SK-N-MC (cell line): ENCODE results near the gene TSPAN5.

Experiments
- EZH2 ChIP-seq: fragments of 200-600 bp; sonication (generic); IDR thresholded peaks from one replicate; pipeline ENCODE4 v1.6.1; 2017; ENCODE audit warnings: antibody characterized with exemption
- FOXP2 ChIP-seq: optimal IDR thresholded peaks from 2 replicates; pipeline ENCODE3; 2011; ENCODE audit warnings: mild to moderate bottlenecking, moderate library complexity; ENCODE audit not compliant: insufficient read depth; ENCODE audit errors: extremely low read length, control extremely low read depth
- POLR2AphosphoS5 ChIP-seq: IDR thresholded peaks from 2 replicates; pipeline ENCODE4 v1.6.1; 2012; ENCODE audit warnings: mild to moderate bottlenecking, low read depth, low read length, borderline replicate concordance

GRCh38 chr4:98567611-98568010, 90.8 kb downstream of the TSPAN5 start:
- TF ChIP-seq EZH2, result no peak
- no peak for TF ChIP-seq POLR2AphosphoS5
- TF ChIP-seq FOXP2, result no peak
